Measurements from ENCODE around the gene CREB3L4.

DNA sequence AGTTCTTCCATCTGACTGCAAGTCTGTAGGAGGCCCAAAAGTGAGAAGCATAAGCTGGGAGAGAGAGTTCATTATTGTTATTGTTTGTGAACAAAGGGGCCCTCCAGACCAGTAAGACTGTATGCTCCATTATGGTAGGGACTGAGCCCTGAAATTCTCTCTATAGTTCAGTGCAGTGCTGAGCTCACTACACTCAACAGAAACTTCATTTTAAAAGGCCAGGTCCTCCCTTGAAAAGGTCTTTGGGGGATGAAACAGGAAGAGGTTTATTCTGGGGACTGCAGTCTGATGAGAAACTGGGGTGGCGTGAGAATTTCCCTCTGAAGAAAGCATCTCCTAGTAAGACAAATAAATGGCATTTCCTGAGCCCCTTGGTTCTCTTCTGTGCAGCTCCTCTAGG, 39.5 kb upstream of the CREB3L4 start:
- no peak for TF ChIP-seq POLR2A (IDR thresholded peaks at IDR 0.05)
- TF ChIP-seq, protein P1, sequence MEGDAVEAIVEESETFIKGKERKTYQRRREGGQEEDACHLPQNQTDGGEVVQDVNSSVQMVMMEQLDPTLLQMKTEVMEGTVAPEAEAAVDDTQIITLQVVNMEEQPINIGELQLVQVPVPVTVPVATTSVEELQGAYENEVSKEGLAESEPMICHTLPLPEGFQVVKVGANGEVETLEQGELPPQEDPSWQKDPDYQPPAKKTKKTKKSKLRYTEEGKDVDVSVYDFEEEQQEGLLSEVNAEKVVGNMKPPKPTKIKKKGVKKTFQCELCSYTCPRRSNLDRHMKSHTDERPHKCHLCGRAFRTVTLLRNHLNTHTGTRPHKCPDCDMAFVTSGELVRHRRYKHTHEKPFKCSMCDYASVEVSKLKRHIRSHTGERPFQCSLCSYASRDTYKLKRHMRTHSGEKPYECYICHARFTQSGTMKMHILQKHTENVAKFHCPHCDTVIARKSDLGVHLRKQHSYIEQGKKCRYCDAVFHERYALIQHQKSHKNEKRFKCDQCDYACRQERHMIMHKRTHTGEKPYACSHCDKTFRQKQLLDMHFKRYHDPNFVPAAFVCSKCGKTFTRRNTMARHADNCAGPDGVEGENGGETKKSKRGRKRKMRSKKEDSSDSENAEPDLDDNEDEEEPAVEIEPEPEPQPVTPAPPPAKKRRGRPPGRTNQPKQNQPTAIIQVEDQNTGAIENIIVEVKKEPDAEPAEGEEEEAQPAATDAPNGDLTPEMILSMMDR (IDR thresholded peaks at IDR 0.05) = no peak
